ENCODE results near the gene SUPT4H1.
"Not testable (repeated sequence)": the region's sequence is repeated elsewhere in the genome, so short reads cannot be mapped to it uniquely, and the experiment has no call there.

The SUPT4H1 gene

GRCh38 chr17:58351831-58352595 is at the start of gene SUPT4H1:
Gene SUPT4H1 (minus strand): TSS chr17:58352201. CDS start chr17:58352135, 66 bp downstream.
- peak; percentile 85 for DNase-seq (ENCODE audit: low spot score)
- no peak for FAIRE-seq

- FAIRE-seq (no peak), DNase-seq (ENCODE audit: low spot score) (no peak)
These were observed 49.3 kb upstream of the SUPT4H1 start for GRCh38 chr17:58401287-58401686.

GRCh38 chr17:58400826-58401225 is 48.8 kb upstream of the SUPT4H1 start:
- FAIRE-seq (no peak), DNase-seq (ENCODE audit: low spot score) (no peak)

- DNase-seq (ENCODE audit: low spot score) (no peak), FAIRE-seq (no peak)
These were observed 48.0 kb upstream of the SUPT4H1 start for GRCh38 chr17:58399974-58400373.

GRCh38 chr17:58398574-58399266 is 46.7 kb upstream of the SUPT4H1 start:
- FAIRE-seq, result no peak

GRCh38 chr17:58397421-58397820 is 45.4 kb upstream of the SUPT4H1 start:
- DNase-seq (ENCODE audit: low spot score); FAIRE-seq: not testable (repeated sequence)

More at GRCh38 chr17:58398574-58399266, 46.7 kb upstream of the SUPT4H1 start:
- no peak for DNase-seq (ENCODE audit: low spot score)

- FAIRE-seq, result no peak
- DNase-seq (ENCODE audit: low spot score), result no peak
These were observed 44.2 kb upstream of the SUPT4H1 start for GRCh38 chr17:58396173-58396572.

- FAIRE-seq, result no peak
These were observed 42.7 kb upstream of the SUPT4H1 start for GRCh38 chr17:58394534-58395223.

GRCh38 chr17:58391302-58391984 is 39.4 kb upstream of the SUPT4H1 start:
- peak; percentile 75 for DNase-seq (ENCODE audit: low spot score)
- no peak for FAIRE-seq

More at GRCh38 chr17:58394534-58395223, 42.7 kb upstream of the SUPT4H1 start:
- no peak for DNase-seq (ENCODE audit: low spot score)

GRCh38 chr17:58390884-58391283 is 38.9 kb upstream of the SUPT4H1 start:
- DNase-seq (ENCODE audit: low spot score) (no peak), FAIRE-seq (no peak)

GRCh38 chr17:58388302-58389190 is 36.5 kb upstream of the SUPT4H1 start:
- FAIRE-seq, result no peak

GRCh38 chr17:58387834-58388233 is 35.8 kb upstream of the SUPT4H1 start:
- no peak for FAIRE-seq
- peak; percentile 53 for DNase-seq (ENCODE audit: low spot score)

More at GRCh38 chr17:58388302-58389190, 36.5 kb upstream of the SUPT4H1 start:
- DNase-seq (ENCODE audit: low spot score), result no peak

GRCh38 chr17:58386708-58387107 is 34.7 kb upstream of the SUPT4H1 start:
- no peak for FAIRE-seq

GRCh38 chr17:58385359-58385899 is 33.4 kb upstream of the SUPT4H1 start:
- FAIRE-seq (no peak), DNase-seq (ENCODE audit: low spot score) (no peak)

More at GRCh38 chr17:58386708-58387107, 34.7 kb upstream of the SUPT4H1 start:
- no peak for DNase-seq (ENCODE audit: low spot score)

- no peak for FAIRE-seq
- no peak for DNase-seq (ENCODE audit: low spot score)
These were observed 32.9 kb upstream of the SUPT4H1 start for GRCh38 chr17:58384897-58385296.

- DNase-seq (ENCODE audit: low spot score) (no peak), FAIRE-seq (no peak)
These were observed 32.0 kb upstream of the SUPT4H1 start for GRCh38 chr17:58383892-58384462.

GRCh38 chr17:58382872-58383242 is 30.9 kb upstream of the SUPT4H1 start:
- DNase-seq (ENCODE audit: low spot score) (no peak), FAIRE-seq (no peak)

- DNase-seq (ENCODE audit: low spot score), result no peak
- no peak for FAIRE-seq
These were observed 30.3 kb upstream of the SUPT4H1 start for GRCh38 chr17:58382108-58382871.
